Panc1 (cell line): Measurements from ENCODE around the gene ZNF484.

Experiments
- POLR2AphosphoS5 ChIP-seq: IDR thresholded peaks from 2 replicates; pipeline ENCODE4 v1.6.1; 2012; ENCODE audit warnings: mild to moderate bottlenecking, low read depth, low read length, moderate library complexity
- REST ChIP-seq, 2 experiments: IDR thresholded peaks; 2 replicates each; pipeline ENCODE4 v1.6.1; 2011 to 2012; ENCODE audit warnings: low read depth in 2 of 2, control low read depth in 1 of 2, low read length in 1 of 2, mild to moderate bottlenecking in 1 of 2, moderate library complexity in 1 of 2; ENCODE audit not compliant: insufficient read depth in 1 of 2
- SIN3A ChIP-seq: IDR thresholded peaks from 2 replicates; pipeline ENCODE4 v1.6.1; 2012; ENCODE audit warnings: low read depth, mild to moderate bottlenecking, low read length, moderate library complexity, borderline replicate concordance; ENCODE audit not compliant: insufficient read depth
- TCF7L2 ChIP-seq: IDR thresholded peaks from 2 replicates; pipeline ENCODE4 v1.6.1; 2011; ENCODE audit warnings: mild to moderate bottlenecking, low read depth, low read length, inconsistent platforms
- TF ChIP-seq, protein P1 (sequence below): fragments of 450-650 bp; IDR thresholded peaks from 2 replicates; pipeline ENCODE4 v1.5.1; 2017; ENCODE audit warnings: mild to moderate bottlenecking

DNA sequence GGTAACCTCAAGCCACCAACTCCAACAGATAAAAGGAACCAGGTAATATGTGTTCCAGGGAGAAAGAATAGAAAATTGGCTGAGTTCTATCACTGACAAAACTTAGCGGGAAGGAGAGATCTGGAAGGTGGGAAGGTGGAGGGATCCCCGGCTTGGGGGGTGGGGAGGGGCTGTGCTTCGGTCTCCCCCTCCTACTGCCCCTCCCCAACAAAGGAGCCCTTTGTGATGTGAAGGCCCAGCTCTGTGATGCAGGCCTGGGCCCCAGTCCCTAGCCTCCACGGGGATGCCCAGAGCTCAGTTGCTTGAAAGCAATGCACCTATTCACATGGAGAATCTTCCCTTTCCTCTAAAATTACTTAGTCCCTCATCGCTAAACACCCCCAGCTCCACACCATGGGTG, 4.4 kb upstream of the ZNF484 start:
- no peak for TF ChIP-seq SIN3A
- TF ChIP-seq, protein P1, sequence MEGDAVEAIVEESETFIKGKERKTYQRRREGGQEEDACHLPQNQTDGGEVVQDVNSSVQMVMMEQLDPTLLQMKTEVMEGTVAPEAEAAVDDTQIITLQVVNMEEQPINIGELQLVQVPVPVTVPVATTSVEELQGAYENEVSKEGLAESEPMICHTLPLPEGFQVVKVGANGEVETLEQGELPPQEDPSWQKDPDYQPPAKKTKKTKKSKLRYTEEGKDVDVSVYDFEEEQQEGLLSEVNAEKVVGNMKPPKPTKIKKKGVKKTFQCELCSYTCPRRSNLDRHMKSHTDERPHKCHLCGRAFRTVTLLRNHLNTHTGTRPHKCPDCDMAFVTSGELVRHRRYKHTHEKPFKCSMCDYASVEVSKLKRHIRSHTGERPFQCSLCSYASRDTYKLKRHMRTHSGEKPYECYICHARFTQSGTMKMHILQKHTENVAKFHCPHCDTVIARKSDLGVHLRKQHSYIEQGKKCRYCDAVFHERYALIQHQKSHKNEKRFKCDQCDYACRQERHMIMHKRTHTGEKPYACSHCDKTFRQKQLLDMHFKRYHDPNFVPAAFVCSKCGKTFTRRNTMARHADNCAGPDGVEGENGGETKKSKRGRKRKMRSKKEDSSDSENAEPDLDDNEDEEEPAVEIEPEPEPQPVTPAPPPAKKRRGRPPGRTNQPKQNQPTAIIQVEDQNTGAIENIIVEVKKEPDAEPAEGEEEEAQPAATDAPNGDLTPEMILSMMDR, result no peak
- TF ChIP-seq POLR2AphosphoS5, result no peak
- TF ChIP-seq TCF7L2, result no peak
- TF ChIP-seq REST (IDR thresholded peaks at IDR 0.05; ENCODE audit: insufficient read depth in 1 of 2, low read depth in 2 of 2, low read length in 1 of 2), result no peak
